Left kidney (tissue), 2 donors: ENCODE measurements around the gene ANKRD24. TPM values are rescaled to one million over a fixed set of nuclear protein-coding genes. Genes with fewer than 3 reads are reported as not detected.
"Not testable (repeated sequence)": the region's sequence is repeated elsewhere in the genome, so short reads cannot be mapped to it uniquely, and the experiment has no call there.

ENCODE experiments used
- DNase-seq: peaks from one replicate; pipeline ENCODE4 v3.0.0-alpha.2; 2013
- polyA plus RNA-seq: library from polyadenylated mRNA; unstranded; fragments of 120-200 nt; gene quantifications from one replicate; pipeline ENCODE4 v1.2.1, GENCODE V29; 2013; ENCODE audit not compliant: insufficient read length

The ANKRD24 gene
- polyA plus RNA-seq, 1 donor = 1.4 TPM

GRCh38 chr19:4267901-4268815 lies 85.7 kb downstream of the ANKRD24 start:
- no peak for DNase-seq

- no peak for DNase-seq
These were observed 86.4 kb downstream of the ANKRD24 start for GRCh38 chr19:4268816-4269430.

- DNase-seq = no peak
These were observed 90.4 kb downstream of the ANKRD24 start for GRCh38 chr19:4272894-4273293.

DNA sequence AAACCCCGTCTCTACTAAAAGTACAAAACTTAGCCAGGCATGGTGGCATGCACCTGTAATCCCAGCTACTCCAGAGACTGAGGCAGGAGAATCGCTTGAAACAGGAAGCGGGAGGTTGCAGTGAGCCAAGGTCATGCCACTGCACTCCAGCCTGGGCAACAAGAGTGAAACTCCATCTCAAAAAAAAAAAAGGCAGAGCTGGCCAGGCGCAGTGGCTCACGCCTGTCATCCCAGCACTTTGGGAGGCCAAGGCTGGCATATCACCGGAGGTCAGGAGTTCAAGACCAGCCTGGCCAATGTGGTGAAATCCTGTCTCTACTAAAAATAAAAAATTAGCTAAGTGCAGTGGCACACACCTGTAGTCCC lies 91.8 kb downstream of the ANKRD24 start:
- not testable (repeated sequence) for DNase-seq

Other genes with a start within 250 kb of the ANKRD24 start
- gene NMRK2, start 249.6 kb upstream of the ANKRD24 start, polyA plus RNA-seq = not detected
- 34.6 TPM for gene DAPK3, start 211.6 kb upstream of the ANKRD24 start, polyA plus RNA-seq
- 1,435 TPM for gene EEF2, start 197.2 kb upstream of the ANKRD24 start, polyA plus RNA-seq
- 32.6 TPM for gene PIAS4, start 175.0 kb upstream of the ANKRD24 start, polyA plus RNA-seq
- 7.9 TPM for gene ZBTB7A, start 115.8 kb upstream of the ANKRD24 start, polyA plus RNA-seq
- gene MAP2K2, start 58.6 kb upstream of the ANKRD24 start, polyA plus RNA-seq = 92.7 TPM
- 1.00 TPM for gene CREB3L3, start 29.1 kb upstream of the ANKRD24 start, polyA plus RNA-seq
- 16.3 TPM for gene SIRT6, start 126 bp upstream of the ANKRD24 start, polyA plus RNA-seq
- gene EBI3, start 46.8 kb downstream of the ANKRD24 start, polyA plus RNA-seq = 0.35 TPM
- 16.6 TPM for gene YJU2, start 64.4 kb downstream of the ANKRD24 start, polyA plus RNA-seq
- gene SHD, start 96.6 kb downstream of the ANKRD24 start, polyA plus RNA-seq = 2.4 TPM
- gene TMIGD2, start 119.7 kb downstream of the ANKRD24 start, polyA plus RNA-seq = 0.42 TPM
- 7.2 TPM for gene FSD1, start 121.9 kb downstream of the ANKRD24 start, polyA plus RNA-seq
- 23.3 TPM for gene STAP2, start 156.1 kb downstream of the ANKRD24 start, polyA plus RNA-seq
- 23.2 TPM for gene MPND, start 160.9 kb downstream of the ANKRD24 start, polyA plus RNA-seq
- gene SH3GL1, start 217.9 kb downstream of the ANKRD24 start, polyA plus RNA-seq = 54.0 TPM
- gene CHAF1A, start 220.0 kb downstream of the ANKRD24 start, polyA plus RNA-seq = 33.5 TPM